ENCODE measurements around the gene NTN5.

The NTN5 gene

DNA sequence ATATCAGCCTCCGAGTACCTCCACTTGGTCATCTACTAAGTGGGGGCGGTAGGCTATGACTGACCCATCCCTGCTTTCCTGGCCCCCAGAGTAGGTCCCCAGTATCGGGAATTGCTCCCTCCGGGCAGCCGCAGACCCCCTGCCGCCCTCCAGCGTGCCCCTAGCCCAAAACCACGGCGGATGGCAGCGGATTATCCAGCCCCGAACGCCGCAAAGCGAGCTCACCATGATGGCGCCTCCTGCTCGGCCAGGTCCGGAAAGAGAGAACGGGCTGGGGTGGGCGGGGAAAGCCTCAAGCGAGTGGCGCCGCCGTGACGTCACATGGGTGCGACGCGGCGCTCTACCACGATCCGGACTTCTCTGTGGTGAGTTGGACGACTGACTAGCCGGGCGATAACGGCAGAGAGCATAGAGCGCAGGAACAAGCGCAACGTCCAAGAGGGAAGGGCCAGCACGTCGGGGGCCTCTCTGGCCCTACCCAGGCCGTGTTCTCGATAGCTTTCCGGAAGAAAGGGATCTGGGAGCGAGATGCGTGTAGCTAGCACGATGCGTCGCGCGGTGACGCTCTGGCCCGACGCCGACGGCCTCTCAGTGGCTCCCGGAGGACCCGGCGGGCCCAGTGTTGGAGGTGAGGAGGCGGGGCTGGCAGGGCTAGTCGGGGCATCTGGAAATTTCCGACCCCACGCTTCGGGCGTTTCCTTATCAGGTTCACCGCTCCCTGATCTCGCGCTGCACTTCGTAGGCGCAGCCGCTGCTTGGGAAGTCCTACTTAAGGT is 53.7 kb downstream of the NTN5 start, which contains the start of the genes RPL18 and SPHK2:
TSS of gene RPL18 (minus strand) at position 263 of the 776 bp plus-strand sequence. CDS start at position 228, 35 bp downstream.
TSS of gene SPHK2 (plus strand) at position 591 of the 776 bp plus-strand sequence. CDS start 1,009 bp downstream, outside the sequence.
- H3K36me3 ChIP-seq (replicated peaks): peaks cover 32% of the 10 kb centered on the region
- DNase-seq: peak; percentile 100
- in situ Hi-C loops (cut with HindIII; ENCODE audit: low pct_ligation_motif_present, low sequenced_read_pairs): no loop called here
- peak within 1 kb of the TSS; percentile 72 for H3K27ac ChIP-seq
- TF ChIP-seq, protein P1, sequence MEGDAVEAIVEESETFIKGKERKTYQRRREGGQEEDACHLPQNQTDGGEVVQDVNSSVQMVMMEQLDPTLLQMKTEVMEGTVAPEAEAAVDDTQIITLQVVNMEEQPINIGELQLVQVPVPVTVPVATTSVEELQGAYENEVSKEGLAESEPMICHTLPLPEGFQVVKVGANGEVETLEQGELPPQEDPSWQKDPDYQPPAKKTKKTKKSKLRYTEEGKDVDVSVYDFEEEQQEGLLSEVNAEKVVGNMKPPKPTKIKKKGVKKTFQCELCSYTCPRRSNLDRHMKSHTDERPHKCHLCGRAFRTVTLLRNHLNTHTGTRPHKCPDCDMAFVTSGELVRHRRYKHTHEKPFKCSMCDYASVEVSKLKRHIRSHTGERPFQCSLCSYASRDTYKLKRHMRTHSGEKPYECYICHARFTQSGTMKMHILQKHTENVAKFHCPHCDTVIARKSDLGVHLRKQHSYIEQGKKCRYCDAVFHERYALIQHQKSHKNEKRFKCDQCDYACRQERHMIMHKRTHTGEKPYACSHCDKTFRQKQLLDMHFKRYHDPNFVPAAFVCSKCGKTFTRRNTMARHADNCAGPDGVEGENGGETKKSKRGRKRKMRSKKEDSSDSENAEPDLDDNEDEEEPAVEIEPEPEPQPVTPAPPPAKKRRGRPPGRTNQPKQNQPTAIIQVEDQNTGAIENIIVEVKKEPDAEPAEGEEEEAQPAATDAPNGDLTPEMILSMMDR (IDR thresholded peaks at IDR 0.05; ENCODE audit: low read depth, low read length, missing control alignments): no peak
- H3K27me3 ChIP-seq (replicated peaks): no peaks in the 10 kb centered on the region
- H3K4me3 ChIP-seq (ENCODE audit: low read depth, low read length): peak within 1 kb of the TSS; percentile 98

DNA sequence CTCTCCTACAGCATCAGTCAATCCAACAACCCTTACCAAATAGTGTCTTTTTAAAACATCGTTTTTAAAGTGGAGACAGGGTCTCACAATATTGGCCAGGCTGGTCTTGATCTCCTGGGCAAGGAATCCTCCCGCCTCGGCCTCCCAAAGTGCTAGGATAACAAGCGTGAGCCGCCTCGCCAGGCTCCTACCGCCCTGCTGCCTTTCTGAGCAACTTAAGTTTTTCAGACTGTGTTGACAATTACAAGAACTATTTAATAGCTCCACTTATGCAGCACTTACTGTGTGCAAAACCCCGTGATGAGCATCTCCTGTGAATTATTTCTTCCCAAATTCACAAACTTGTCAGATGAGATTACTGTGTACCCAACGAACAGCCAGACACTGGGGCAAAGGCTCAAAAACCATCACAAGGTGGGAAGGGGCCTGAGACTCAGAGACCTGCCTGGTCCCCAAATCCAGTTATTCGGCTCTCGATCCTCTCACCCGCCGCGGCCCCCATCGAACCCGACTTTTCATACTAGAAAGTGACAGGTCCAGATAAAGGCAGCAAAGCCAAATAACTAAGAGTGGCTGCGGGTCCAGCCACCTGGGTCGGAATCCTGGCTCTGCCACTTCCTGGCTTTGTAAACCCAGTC is 54.4 kb downstream of the NTN5 start:
- peaks cover 32% of the 10 kb centered on the region for H3K36me3 ChIP-seq (replicated peaks)
- peak overlapping the region; percentile 72 for H3K27ac ChIP-seq
- in situ Hi-C loops (cut with HindIII; ENCODE audit: low pct_ligation_motif_present, low sequenced_read_pairs): no loop called here
- peak overlapping the region; percentile 98 for H3K4me3 ChIP-seq (ENCODE audit: low read depth, low read length)
- no peak for DNase-seq
- H3K27me3 ChIP-seq (replicated peaks): no peaks in the 10 kb centered on the region
- TF ChIP-seq, protein P1 (IDR thresholded peaks at IDR 0.05; ENCODE audit: low read depth, low read length, missing control alignments): no peak

DNA sequence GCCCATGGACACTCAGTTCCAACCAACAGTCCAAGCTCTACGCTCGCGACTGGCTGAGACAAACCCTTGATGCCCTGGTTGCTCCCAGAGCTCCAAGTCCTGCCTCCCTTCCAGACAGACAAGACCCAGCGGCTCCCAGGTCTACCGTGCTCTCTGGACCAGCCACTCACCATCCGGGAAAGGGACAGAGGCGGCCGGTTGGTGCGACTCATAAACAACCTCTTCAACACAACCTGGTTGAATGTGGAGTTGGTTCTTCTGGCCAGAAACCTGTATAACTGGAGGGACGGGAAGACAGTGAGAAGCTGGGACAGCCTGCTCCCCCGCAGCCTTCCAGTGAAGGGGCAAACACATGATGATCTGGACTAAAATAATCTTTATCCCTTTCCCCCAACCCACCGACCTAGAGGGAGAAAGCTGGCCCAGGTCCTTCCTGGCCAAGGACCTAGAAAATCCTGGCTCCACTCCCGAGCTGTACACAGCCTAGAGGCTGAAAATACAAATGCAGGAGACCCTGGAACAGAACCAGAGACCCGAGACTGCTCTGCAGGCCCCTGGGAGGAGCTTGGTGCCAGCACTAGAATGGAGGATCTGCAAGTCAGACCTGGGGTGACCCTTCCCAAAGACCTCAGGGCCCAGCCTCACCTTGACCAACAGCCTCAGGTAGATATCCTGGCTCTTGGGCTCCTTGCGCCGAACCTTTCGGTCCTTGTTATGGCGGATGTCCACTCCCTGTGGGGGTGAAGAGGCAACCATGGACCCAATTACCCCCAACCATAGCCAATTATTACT is 55.5 kb downstream of the NTN5 start:
- peaks cover 32% of the 10 kb centered on the region for H3K36me3 ChIP-seq (replicated peaks)
- in situ Hi-C loops (cut with HindIII; ENCODE audit: low pct_ligation_motif_present, low sequenced_read_pairs): no loop called here
- TF ChIP-seq, protein P1 (IDR thresholded peaks at IDR 0.05; ENCODE audit: low read depth, low read length, missing control alignments): no peak
- no peaks in the 10 kb centered on the region for H3K27me3 ChIP-seq (replicated peaks)
- peak overlapping the region; percentile 72 for H3K27ac ChIP-seq
- no peak for DNase-seq
- peak overlapping the region; percentile 98 for H3K4me3 ChIP-seq (ENCODE audit: low read depth, low read length)

DNA sequence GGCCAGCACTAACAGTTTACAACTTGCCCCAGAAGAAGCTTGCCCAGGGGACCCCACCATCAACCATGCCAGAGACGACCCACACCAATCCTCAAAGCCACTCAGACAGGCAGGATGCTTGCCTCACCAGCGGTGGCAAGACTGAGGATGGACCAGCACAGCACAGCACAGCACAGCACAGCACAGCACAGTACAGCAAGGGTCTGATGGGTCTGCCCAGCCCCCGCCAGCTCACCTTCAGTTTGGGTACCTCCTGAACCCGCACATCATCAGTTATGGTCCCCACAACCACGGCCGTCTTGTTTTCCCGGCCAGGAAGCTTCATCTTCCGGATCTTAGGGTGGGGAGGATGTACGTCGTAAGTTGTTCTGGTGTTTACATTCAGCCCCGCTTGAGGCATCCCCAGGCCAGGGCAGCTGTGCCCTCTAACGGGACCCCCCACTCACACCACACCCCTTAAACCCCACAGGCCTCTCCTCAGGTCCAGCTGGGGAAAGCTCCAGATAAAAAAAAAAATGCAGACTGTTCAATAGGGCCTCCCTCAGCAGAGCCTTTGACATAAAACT is 56.2 kb downstream of the NTN5 start:
- H3K4me3 ChIP-seq (ENCODE audit: low read depth, low read length): peak overlapping the region; percentile 98
- no peaks in the 10 kb centered on the region for H3K27me3 ChIP-seq (replicated peaks)
- H3K36me3 ChIP-seq (replicated peaks): peaks cover 32% of the 10 kb centered on the region
- in situ Hi-C loops (cut with HindIII; ENCODE audit: low pct_ligation_motif_present, low sequenced_read_pairs): no loop called here
- TF ChIP-seq, protein P1 (IDR thresholded peaks at IDR 0.05; ENCODE audit: low read depth, low read length, missing control alignments): no peak
- no peak overlapping the region for H3K27ac ChIP-seq
- no peak for DNase-seq

DNA sequence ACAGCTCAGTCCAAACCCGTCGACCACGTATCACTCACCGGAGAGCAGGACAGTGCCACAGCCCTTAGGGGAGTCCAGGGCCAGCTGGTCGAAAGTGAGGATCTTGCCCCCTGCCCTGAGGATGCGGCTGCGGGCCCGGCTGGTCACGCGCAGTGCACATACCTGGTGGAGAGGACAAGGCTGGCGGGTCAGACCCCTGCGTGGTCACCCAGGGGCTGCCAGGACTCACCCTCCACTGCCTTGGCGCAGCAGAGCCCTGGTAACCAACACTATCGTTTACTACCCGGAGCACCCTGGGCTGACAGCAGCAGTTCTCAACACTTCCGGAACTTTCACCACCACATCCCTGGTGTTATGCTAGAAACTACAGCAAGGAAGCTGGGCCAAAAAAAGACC is 56.8 kb downstream of the NTN5 start:
- Histone ChIP-seq H3K27me3 (replicated peaks) (no peaks in the 10 kb centered on the region), H3K27ac (no peak overlapping the region), H3K36me3 (replicated peaks) (peaks cover 32% of the 10 kb centered on the region), H3K4me3 (ENCODE audit: low read depth, low read length) (no peak overlapping the region)
- in situ Hi-C loops (cut with HindIII; ENCODE audit: low pct_ligation_motif_present, low sequenced_read_pairs): no loop called here
- DNase-seq: no peak
- TF ChIP-seq, protein P1 (IDR thresholded peaks at IDR 0.05; ENCODE audit: low read depth, low read length, missing control alignments): no peak
